ENCODE measurements around the gene SLC10A1. TPM values are rescaled to one million over a fixed set of nuclear protein-coding genes. Genes with fewer than 3 reads are reported as not detected.

The SLC10A1 gene
- total RNA-seq, 2 donors from 2014 or later = not detected

GRCh38 chr14:69784942-69785341, 12.1 kb downstream of the SLC10A1 start:
- intact Hi-C loops (cut with DNase I) = no loop called here

GRCh38 chr14:69780952-69781351, 16.1 kb downstream of the SLC10A1 start:
- 94% methylated on average over 3 of the region's 3 CpGs for WGBS
- H3K4me1 ChIP-seq (replicated peaks) = no peaks in the 10 kb centered on the region
- DNase-seq (ENCODE audit: low spot score) = no peak
- intact Hi-C loops (cut with DNase I) = no loop called here
- H3K27me3 ChIP-seq (replicated peaks; ENCODE audit: insufficient read depth) = no peaks in the 10 kb centered on the region
- TF ChIP-seq CTCF (IDR thresholded peaks at IDR 0.05) (no peak), POLR2A (IDR thresholded peaks at IDR 0.05) (no peak), POLR2AphosphoS5 (IDR thresholded peaks at IDR 0.05) (no peak)
- H3K36me3 ChIP-seq = no peaks in the 10 kb centered on the region
- H3K9me3 ChIP-seq = no peaks in the 10 kb centered on the region
- no peak overlapping the region for H3K27ac ChIP-seq
- H3K4me3 ChIP-seq = no peak overlapping the region

More at GRCh38 chr14:69784942-69785341, 12.1 kb downstream of the SLC10A1 start:
- TF ChIP-seq POLR2AphosphoS5 (IDR thresholded peaks at IDR 0.05) (no peak), POLR2A (IDR thresholded peaks at IDR 0.05) (no peak), CTCF (IDR thresholded peaks at IDR 0.05) (no peak)
- Histone ChIP-seq H3K36me3 (no peaks in the 10 kb centered on the region), H3K4me1 (replicated peaks) (no peaks in the 10 kb centered on the region), H3K4me3 (no peak overlapping the region), H3K9me3 (no peaks in the 10 kb centered on the region), H3K27me3 (replicated peaks; ENCODE audit: insufficient read depth) (no peaks in the 10 kb centered on the region), H3K27ac (no peak overlapping the region)
- 100% methylated on average over 1 of the region's 1 CpG for WGBS
- no peak for DNase-seq (ENCODE audit: low spot score)

GRCh38 chr14:69780092-69780491, 16.9 kb downstream of the SLC10A1 start:
- no peaks in the 10 kb centered on the region for H3K9me3 ChIP-seq
- H3K4me1 ChIP-seq (replicated peaks) = no peaks in the 10 kb centered on the region
- no peaks in the 10 kb centered on the region for H3K36me3 ChIP-seq
- TF ChIP-seq POLR2AphosphoS5 (IDR thresholded peaks at IDR 0.05) = no peak
- no peak for TF ChIP-seq CTCF (IDR thresholded peaks at IDR 0.05)
- no peak for TF ChIP-seq POLR2A (IDR thresholded peaks at IDR 0.05)
- 91% methylated on average over 1 of the region's 1 CpG for WGBS
- intact Hi-C loops (cut with DNase I) = no loop called here
- H3K27me3 ChIP-seq (replicated peaks; ENCODE audit: insufficient read depth) = no peaks in the 10 kb centered on the region
- no peak for DNase-seq (ENCODE audit: low spot score)
- H3K27ac ChIP-seq = no peak overlapping the region
- no peak overlapping the region for H3K4me3 ChIP-seq

- Histone ChIP-seq H3K27ac (no peak overlapping the region), H3K4me3 (no peak overlapping the region), H3K9me3 (no peaks in the 10 kb centered on the region), H3K36me3 (no peaks in the 10 kb centered on the region), H3K27me3 (replicated peaks; ENCODE audit: insufficient read depth) (no peaks in the 10 kb centered on the region), H3K4me1 (replicated peaks) (no peaks in the 10 kb centered on the region)
- TF ChIP-seq CTCF (IDR thresholded peaks at IDR 0.05) (no peak), POLR2AphosphoS5 (IDR thresholded peaks at IDR 0.05) (no peak), POLR2A (IDR thresholded peaks at IDR 0.05) (no peak)
- WGBS = 90% methylated on average over 2 of the region's 2 CpGs
- DNase-seq (ENCODE audit: low spot score) = no peak
- intact Hi-C loops (cut with DNase I) = no loop called here
These were observed 18.0 kb downstream of the SLC10A1 start for GRCh38 chr14:69779088-69779487.

GRCh38 chr14:69776875-69777453, 20.1 kb downstream of the SLC10A1 start:
- TF ChIP-seq POLR2AphosphoS5 (IDR thresholded peaks at IDR 0.05) = no peak
- no peak for TF ChIP-seq POLR2A (IDR thresholded peaks at IDR 0.05)
- TF ChIP-seq CTCF (IDR thresholded peaks at IDR 0.05) = no peak
- Histone ChIP-seq H3K36me3 (no peaks in the 10 kb centered on the region), H3K9me3 (no peaks in the 10 kb centered on the region), H3K4me1 (replicated peaks) (no peaks in the 10 kb centered on the region), H3K27me3 (replicated peaks; ENCODE audit: insufficient read depth) (no peaks in the 10 kb centered on the region), H3K4me3 (no peak overlapping the region), H3K27ac (no peak overlapping the region)
- no peak for DNase-seq (ENCODE audit: low spot score)
- intact Hi-C loops (cut with DNase I) = no loop called here
- WGBS = 66% methylated on average over 4 of the region's 4 CpGs

Data from prostate gland (tissue), 2 donors.